A204.1 (cell line): ENCODE data around the gene GRAMD4.

Source experiments
- FAIRE-seq: peaks from 2 replicates; lab custom pipeline; 2012; peaks lifted over from hg19 to GRCh38; lab: Jason Lieb, UNC

GRAMD4 gene

GRCh38 chr22:46657655-46657953 lies 37.4 kb downstream of the GRAMD4 start:
- no peak for FAIRE-seq

- no peak for FAIRE-seq
These were observed 38.1 kb downstream of the GRAMD4 start for GRCh38 chr22:46657996-46658947.

GRCh38 chr22:46659059-46659790 lies 39.0 kb downstream of the GRAMD4 start:
- no peak for FAIRE-seq

GRCh38 chr22:46659791-46660186 lies 39.6 kb downstream of the GRAMD4 start:
- FAIRE-seq = no peak

- FAIRE-seq = no peak
These were observed 40.5 kb downstream of the GRAMD4 start for GRCh38 chr22:46660604-46661201.

GRCh38 chr22:46661221-46661851 lies 41.1 kb downstream of the GRAMD4 start:
- FAIRE-seq = no peak

GRCh38 chr22:46662226-46662625 lies 42.0 kb downstream of the GRAMD4 start:
- FAIRE-seq = no peak

GRCh38 chr22:46663001-46663400 lies 42.8 kb downstream of the GRAMD4 start:
- FAIRE-seq = no peak

GRCh38 chr22:46663436-46664100 lies 43.4 kb downstream of the GRAMD4 start:
- FAIRE-seq = no peak

GRCh38 chr22:46664301-46664855 lies 44.2 kb downstream of the GRAMD4 start:
- no peak for FAIRE-seq

GRCh38 chr22:46665151-46665695 lies 45.0 kb downstream of the GRAMD4 start:
- FAIRE-seq = no peak

- no peak for FAIRE-seq
These were observed 45.6 kb downstream of the GRAMD4 start for GRCh38 chr22:46665751-46666280.

GRCh38 chr22:46666577-46667244 lies 46.5 kb downstream of the GRAMD4 start:
- FAIRE-seq = no peak

- FAIRE-seq = no peak
These were observed 47.0 kb downstream of the GRAMD4 start for GRCh38 chr22:46667245-46667623.

GRCh38 chr22:46668116-46668515 lies 47.9 kb downstream of the GRAMD4 start:
- no peak for FAIRE-seq

GRCh38 chr22:46669201-46669600 lies 49.0 kb downstream of the GRAMD4 start:
- FAIRE-seq = no peak

GRCh38 chr22:46671824-46672432 lies 51.7 kb downstream of the GRAMD4 start:
- FAIRE-seq = no peak

GRCh38 chr22:46672731-46673130 lies 52.5 kb downstream of the GRAMD4 start:
- FAIRE-seq = no peak

- FAIRE-seq = no peak
These were observed 53.0 kb downstream of the GRAMD4 start for GRCh38 chr22:46673205-46673604.

- FAIRE-seq = no peak
These were observed 53.6 kb downstream of the GRAMD4 start for GRCh38 chr22:46673662-46674236.
